ENCODE measurements around the gene EML1.
"Not testable (repeated sequence)": the region's sequence is repeated elsewhere in the genome, so short reads cannot be mapped to it uniquely, and the experiment has no call there.

Gene EML1

GRCh38 chr14:99938376-99938775 is 145.2 kb downstream of the EML1 start:
- DNase-seq (ENCODE audit: low read depth), result no peak

GRCh38 chr14:99938896-99939295 is 145.7 kb downstream of the EML1 start:
- no peak for DNase-seq (ENCODE audit: low read depth)

DNA sequence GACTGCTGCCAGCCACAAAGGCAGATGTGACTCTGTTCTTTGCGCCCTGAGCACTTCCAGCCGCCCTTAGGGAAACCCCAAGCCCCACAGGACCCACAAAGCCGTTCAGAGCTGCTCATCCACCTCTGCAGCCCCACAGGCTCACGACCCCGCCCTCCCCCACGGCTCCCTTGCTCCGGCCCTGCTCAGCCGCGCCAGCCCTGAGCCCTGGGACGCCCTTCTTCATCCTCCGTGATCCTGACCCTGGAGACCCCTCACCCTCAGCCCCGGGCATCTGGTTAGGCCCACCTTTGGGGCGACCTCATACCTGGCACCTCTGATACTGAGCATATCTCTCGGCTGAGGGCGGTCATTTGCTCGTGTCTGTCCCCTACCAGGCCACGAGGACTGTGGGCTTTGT is 146.2 kb downstream of the EML1 start:
- DNase-seq (ENCODE audit: low read depth), result no peak

DNA sequence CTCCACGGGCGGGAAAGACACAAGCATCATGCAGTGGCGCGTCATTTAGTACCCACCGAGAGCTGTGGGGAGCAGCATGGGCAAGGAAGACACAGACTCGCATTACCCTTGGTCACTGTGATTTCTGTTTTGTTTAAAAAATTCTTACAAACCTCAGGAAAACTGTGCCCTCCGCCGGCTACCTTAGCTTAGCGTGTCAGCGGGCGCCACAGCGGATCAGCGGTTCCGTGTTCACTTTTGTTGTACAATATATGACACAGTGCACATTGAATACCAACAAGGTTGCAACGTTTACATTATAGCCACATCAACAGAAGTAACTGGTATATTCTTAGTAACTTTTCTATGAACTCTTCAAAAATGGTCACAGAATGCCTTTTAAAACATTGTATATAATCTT is 146.9 kb downstream of the EML1 start:
- no peak for DNase-seq (ENCODE audit: low read depth)

GRCh38 chr14:99941211-99941610 is 148.0 kb downstream of the EML1 start:
- no peak for DNase-seq (ENCODE audit: low read depth)

DNA sequence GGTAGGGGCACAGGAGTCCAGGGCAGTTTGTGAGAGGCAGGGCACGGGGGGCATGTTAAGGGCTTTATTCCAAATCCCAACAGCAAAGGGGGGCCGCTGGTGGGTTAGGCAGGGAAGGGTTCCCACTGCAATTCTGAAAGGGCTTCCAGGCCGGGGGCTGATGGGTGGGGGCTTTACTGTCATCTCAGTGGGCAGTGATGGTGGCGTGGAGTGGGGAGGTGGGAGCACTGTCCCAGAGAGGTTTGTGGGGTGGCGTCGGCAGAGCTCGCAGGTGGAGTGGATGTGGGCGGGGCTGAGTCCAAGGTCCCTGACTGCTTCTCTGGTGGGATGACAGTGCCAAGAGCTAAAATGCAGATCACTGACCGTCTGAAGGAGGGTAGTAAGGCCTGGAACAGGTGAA is 150.4 kb downstream of the EML1 start:
- no peak for DNase-seq (ENCODE audit: low read depth)

DNA sequence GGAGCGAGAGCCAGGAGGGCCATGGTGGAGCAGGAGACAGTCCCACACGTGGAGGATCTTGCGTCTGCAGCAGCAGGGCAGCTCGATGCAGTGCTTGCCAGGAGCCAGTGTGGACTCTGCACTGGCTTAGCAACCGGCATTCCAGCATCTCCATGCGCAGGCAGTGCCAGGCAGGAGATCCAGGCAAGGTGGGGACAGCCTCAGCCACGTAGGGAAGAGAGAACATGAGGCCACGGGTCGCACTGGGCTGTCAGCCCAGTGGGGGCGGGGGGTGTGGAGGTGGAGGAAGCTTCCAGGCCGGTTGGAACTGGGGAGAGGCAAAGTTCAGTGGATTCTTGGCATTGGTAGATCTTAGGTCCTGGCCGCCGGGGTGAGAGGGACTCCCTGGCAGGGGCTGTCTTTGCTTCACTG is 151.0 kb downstream of the EML1 start:
- no peak for DNase-seq (ENCODE audit: low read depth)

- no peak for DNase-seq (ENCODE audit: low read depth)
Measured at GRCh38 chr14:99945732-99946651, 152.8 kb downstream of the EML1 start.

DNA sequence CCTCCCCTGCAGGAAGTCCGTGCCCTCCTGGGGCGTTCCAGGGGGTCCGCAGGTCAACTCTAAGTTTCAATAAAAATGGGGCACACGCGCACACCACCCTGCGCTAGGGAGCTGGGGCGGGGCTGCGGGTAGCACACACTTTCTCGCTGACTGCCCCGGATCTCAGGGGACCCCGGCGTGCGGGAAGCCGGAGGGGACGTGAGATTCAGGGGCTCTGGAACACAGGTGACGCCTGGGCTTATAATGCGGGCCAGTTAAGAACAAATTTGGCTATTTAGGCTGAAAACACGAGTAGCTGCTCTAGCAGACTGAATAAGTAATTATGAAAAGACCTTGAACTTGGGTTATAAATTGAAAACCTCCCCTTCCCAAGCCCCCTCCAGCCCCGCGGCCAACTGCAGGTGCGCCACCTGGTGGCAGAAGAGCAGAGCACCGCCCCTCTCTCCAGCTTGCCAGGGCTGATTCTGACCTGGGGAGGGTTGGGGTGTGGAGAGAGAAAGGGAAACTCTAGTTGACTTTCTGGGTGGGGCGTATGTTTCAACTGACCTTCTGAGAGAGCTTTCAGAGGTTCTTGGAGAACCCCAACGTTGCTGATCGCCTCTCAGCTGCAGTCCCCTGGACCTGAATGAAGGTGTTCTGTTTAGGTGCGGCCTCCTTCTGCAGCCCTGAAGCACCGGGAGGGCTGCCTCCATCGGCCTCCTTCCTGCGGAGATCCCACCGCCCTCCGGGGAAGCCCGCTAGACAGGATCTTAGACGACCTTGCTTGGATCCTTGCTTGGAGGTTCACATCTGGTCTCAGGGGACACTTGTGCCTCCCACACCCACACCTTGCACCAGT is 153.7 kb downstream of the EML1 start:
- no peak for DNase-seq (ENCODE audit: low read depth)

GRCh38 chr14:99947695-99948094 is 154.5 kb downstream of the EML1 start:
- no peak for DNase-seq (ENCODE audit: low read depth)

DNA sequence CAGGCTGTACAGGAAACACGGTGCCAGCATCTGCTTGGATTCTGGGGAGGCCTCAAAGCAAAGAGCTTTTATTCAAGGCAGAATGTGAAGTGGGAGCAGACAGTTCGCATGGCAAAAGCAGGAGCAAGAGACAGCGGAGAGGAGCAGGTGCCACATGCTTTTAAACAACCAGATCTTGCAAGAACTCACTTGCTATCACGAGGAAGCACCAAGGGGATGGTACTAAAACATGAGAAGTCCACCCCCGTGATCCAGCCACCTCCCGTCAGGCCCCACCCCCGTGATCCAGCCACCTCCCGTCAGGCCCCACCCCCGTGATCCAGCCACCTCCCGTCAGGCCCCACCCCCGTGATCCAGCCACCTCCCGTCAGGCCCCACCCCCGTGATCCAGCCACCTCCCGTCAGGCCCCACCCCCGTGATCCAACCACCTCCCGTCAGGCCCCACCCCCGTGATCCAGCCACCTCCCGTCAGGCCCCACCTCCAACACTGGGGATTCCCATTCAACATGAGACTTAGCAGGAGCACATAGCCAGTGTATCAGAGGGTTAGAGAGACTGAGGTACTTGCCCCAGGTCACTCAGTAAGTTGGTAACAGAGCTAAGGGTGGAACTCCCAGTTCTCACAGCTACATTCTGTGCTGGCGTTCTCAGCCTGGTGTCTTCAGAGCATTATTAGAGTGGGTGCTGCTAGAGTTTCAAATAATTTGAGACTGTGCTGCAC is 156.0 kb downstream of the EML1 start:
- DNase-seq (ENCODE audit: low read depth), result not testable (repeated sequence)

DNA sequence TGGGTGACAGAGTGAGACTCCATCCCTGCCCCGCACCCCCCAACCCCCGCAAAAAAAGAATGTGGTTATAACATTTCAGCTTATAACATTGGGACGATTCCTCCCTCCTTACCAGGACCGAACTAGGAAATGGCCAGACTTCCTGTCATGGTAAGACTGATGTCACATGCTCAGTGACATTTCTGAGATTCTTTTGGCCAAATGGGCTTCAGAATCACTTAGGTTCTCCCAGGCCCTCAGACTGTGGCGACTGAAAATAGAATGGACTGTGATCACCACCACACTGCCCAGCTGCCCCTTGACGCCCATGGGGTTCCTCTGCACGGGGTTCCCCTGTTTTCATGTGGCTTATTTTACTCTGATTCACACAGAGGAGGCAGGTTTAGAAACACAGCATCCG is 157.0 kb downstream of the EML1 start:
- no peak for DNase-seq (ENCODE audit: low read depth)

DNA sequence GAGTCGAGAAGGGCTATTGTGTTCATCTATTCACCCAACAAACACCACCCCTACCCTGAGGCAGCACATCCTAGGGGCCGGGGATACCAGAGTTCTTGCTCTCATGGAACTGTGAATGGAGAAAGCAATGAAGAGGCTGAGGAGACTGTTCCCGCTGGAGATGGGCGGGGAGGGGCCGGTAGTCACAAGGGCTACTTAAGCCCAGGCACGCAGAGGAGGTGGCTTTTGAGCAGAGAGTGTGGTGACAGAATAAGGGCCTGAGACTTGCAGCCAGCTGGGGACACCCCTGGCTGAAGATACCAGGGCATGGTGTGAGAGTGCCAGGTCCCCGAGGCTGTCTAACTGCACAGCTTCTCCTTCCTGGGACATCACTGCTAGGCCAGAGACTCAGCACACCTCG is 157.9 kb downstream of the EML1 start:
- DNase-seq (ENCODE audit: low read depth), result no peak

GRCh38 chr14:99952039-99952438 is 158.8 kb downstream of the EML1 start:
- no peak for DNase-seq (ENCODE audit: low read depth)

- DNase-seq (ENCODE audit: low read depth), result no peak
Measured at GRCh38 chr14:99952453-99952852, 159.2 kb downstream of the EML1 start.

GRCh38 chr14:99955826-99956455 is 162.7 kb downstream of the EML1 start:
- DNase-seq (ENCODE audit: low read depth), result no peak

- DNase-seq (ENCODE audit: low read depth), result no peak
Measured at GRCh38 chr14:99958380-99958779, 165.2 kb downstream of the EML1 start.

DNA sequence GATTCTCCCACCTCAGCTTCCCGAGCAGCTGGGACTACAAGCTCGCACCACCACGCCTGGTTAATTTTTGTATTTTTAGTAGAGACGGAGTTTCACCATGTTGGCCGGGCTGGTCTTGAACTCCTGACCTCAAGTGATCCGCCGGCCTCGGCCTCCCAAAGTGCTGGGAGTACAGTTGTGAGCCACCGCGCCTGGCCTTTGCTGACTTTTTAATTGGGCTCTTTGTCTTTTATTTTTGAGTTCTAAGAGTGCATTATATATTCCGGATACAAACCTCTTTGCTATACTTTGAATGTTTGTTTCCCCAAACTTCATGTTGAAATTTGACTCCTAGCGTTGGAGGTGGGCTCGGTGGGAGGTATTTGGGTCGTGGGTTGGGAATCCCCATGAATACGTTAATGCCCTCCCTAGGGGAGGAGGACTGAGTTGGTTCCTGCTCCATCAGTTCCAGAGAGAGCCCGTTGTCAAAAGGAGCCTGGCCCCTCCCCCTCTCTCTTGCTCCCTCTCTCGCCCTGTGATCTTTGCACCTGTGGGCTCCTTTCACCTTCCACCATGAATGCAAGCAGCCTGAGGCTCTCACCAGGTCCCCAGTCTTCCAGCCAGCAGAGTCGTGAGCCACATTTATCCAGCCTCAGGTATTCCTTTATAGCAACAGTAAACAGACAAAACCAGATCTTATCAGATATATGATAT is 168.8 kb downstream of the EML1 start:
- DNase-seq (ENCODE audit: low read depth), result no peak

DNA sequence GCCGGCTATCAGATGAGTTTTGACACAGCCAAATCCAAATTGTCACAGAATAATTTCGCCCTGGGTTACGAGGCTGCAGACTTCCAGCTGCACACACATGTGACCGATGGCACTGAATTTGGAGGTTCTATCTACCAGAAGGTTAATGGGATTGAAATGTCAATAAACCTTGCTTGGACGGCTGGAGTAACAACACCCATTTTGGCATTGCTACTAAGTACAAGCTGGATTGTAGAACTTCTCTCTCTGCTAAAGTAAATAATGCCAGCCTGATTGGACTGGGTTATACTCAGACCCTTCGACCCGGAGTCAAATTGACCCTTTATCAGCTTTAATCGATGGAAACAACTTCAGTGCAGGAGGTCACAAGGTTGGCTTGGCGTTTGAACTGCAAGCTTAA is 171.8 kb downstream of the EML1 start:
- no peak for DNase-seq (ENCODE audit: low read depth)

GRCh38 chr14:99966037-99966835 is 173.0 kb downstream of the EML1 start:
- no peak for DNase-seq (ENCODE audit: low read depth)

- DNase-seq (ENCODE audit: low read depth), result no peak
Measured at GRCh38 chr14:99966912-99967311, 173.7 kb downstream of the EML1 start.

Data from CMK (cell line).